KMS-11 (cell line): Measurements from ENCODE around the gene ADO.

Experiments
- H2AFZ ChIP-seq: fragments of 200-600 bp; sonication (generic); 2 replicates; pipeline ENCODE4 v1.6.1; 2016; ENCODE audit warnings: antibody characterized with exemption, mixed run types, low read depth
- H3K27ac ChIP-seq: fragments of 200-600 bp; sonication (generic); 2 replicates; pipeline ENCODE4 v1.6.1; 2016; ENCODE audit warnings: mild to moderate bottlenecking, mixed run types
- H3K27me3 ChIP-seq: fragments of 200-600 bp; sonication (generic); 2 replicates; pipeline ENCODE4 v1.6.1; 2017; ENCODE audit warnings: mild to moderate bottlenecking, low read depth, mixed run types, moderate library complexity; ENCODE audit not compliant: insufficient read depth
- H3K36me3 ChIP-seq: fragments of 200-600 bp; sonication (generic); 2 replicates; pipeline ENCODE4 v1.6.1; 2017; ENCODE audit warnings: mild to moderate bottlenecking, mixed run types; ENCODE audit not compliant: insufficient read depth
- H3K4me1 ChIP-seq: fragments of 200-600 bp; sonication (generic); 2 replicates; pipeline ENCODE4 v1.6.1; 2016; ENCODE audit warnings: mild to moderate bottlenecking, low read depth, mixed run types; ENCODE audit not compliant: poor library complexity, severe bottlenecking
- H3K4me2 ChIP-seq: fragments of 200-600 bp; sonication (generic); 2 replicates; pipeline ENCODE4 v1.7.0; 2016; ENCODE audit warnings: mild to moderate bottlenecking, mixed run types
- H3K4me3 ChIP-seq: fragments of 200-600 bp; sonication (generic); IDR thresholded peaks from 2 replicates; pipeline ENCODE4 v1.6.1; 2017; ENCODE audit warnings: low read depth, low read length, mixed read lengths; ENCODE audit not compliant: insufficient read depth
- H3K79me2 ChIP-seq: fragments of 200-600 bp; sonication (generic); 2 replicates; pipeline ENCODE4 v1.6.1; 2016; ENCODE audit warnings: low read depth, mixed run types; ENCODE audit not compliant: insufficient read depth
- H3K9ac ChIP-seq: fragments of 200-600 bp; sonication (generic); 2 replicates; pipeline ENCODE4 v1.6.1; 2016; ENCODE audit warnings: mild to moderate bottlenecking, mixed run types
- H4K20me1 ChIP-seq: fragments of 200-600 bp; sonication (generic); 2 replicates; pipeline ENCODE4 v1.6.1; 2016; ENCODE audit warnings: mild to moderate bottlenecking, mixed run types; ENCODE audit not compliant: insufficient read depth
- CTCF ChIP-seq: fragments of 200-600 bp; sonication (generic); conservative IDR thresholded peaks from 2 replicates; pipeline ENCODE4 v1.6.1; 2017; ENCODE audit warnings: low read depth, mild to moderate bottlenecking, antibody characterized with exemption, low read length, moderate library complexity, mixed read lengths

The ADO gene

GRCh38 chr10:62760401-62760800 is 44.1 kb upstream of the ADO start:
- Histone ChIP-seq H3K4me1 (no peaks in the 10 kb centered on the region), H3K9ac (no peak overlapping the region), H3K27ac (no peak overlapping the region), H3K4me3 (no peak overlapping the region), H3K4me2 (no peak overlapping the region), H3K36me3 (no peaks in the 10 kb centered on the region), H4K20me1 (no peaks in the 10 kb centered on the region), H3K27me3 (no peaks in the 10 kb centered on the region), H3K79me2 (no peaks in the 10 kb centered on the region), H2AFZ (no peak overlapping the region)
- no peak for TF ChIP-seq CTCF

- no peak for TF ChIP-seq CTCF
- no peaks in the 10 kb centered on the region for H3K79me2 ChIP-seq
- no peaks in the 10 kb centered on the region for H4K20me1 ChIP-seq
These were observed 43.4 kb upstream of the ADO start for GRCh38 chr10:62761115-62761514.

GRCh38 chr10:62763155-62763554 is 41.4 kb upstream of the ADO start:
- H2AFZ ChIP-seq: no peak overlapping the region
- no peaks in the 10 kb centered on the region for H4K20me1 ChIP-seq
- no peaks in the 10 kb centered on the region for H3K79me2 ChIP-seq
- H3K4me3 ChIP-seq: no peak overlapping the region
- no peaks in the 10 kb centered on the region for H3K4me1 ChIP-seq
- no peak overlapping the region for H3K9ac ChIP-seq
- H3K27ac ChIP-seq: no peak overlapping the region
- no peak for TF ChIP-seq CTCF
- no peak overlapping the region for H3K4me2 ChIP-seq
- no peaks in the 10 kb centered on the region for H3K36me3 ChIP-seq
- H3K27me3 ChIP-seq: no peaks in the 10 kb centered on the region

More at GRCh38 chr10:62761115-62761514, 43.4 kb upstream of the ADO start:
- Histone ChIP-seq H3K27me3 (no peaks in the 10 kb centered on the region), H3K4me1 (no peaks in the 10 kb centered on the region), H2AFZ (no peak overlapping the region), H3K9ac (no peak overlapping the region), H3K4me2 (no peak overlapping the region), H3K36me3 (no peaks in the 10 kb centered on the region), H3K4me3 (no peak overlapping the region), H3K27ac (no peak overlapping the region)

- Histone ChIP-seq H3K9ac (no peak overlapping the region), H4K20me1 (no peaks in the 10 kb centered on the region), H3K79me2 (no peaks in the 10 kb centered on the region), H3K27me3 (no peaks in the 10 kb centered on the region), H3K4me2 (no peak overlapping the region), H3K27ac (no peak overlapping the region), H3K4me1 (peaks cover under 1% of the 10 kb centered on the region), H3K4me3 (no peak overlapping the region), H3K36me3 (no peaks in the 10 kb centered on the region), H2AFZ (no peak overlapping the region)
- TF ChIP-seq CTCF: no peak
These were observed 40.5 kb upstream of the ADO start for GRCh38 chr10:62764011-62764410.
